ENCODE data around the gene C1QTNF6.

The C1QTNF6 gene

DNA sequence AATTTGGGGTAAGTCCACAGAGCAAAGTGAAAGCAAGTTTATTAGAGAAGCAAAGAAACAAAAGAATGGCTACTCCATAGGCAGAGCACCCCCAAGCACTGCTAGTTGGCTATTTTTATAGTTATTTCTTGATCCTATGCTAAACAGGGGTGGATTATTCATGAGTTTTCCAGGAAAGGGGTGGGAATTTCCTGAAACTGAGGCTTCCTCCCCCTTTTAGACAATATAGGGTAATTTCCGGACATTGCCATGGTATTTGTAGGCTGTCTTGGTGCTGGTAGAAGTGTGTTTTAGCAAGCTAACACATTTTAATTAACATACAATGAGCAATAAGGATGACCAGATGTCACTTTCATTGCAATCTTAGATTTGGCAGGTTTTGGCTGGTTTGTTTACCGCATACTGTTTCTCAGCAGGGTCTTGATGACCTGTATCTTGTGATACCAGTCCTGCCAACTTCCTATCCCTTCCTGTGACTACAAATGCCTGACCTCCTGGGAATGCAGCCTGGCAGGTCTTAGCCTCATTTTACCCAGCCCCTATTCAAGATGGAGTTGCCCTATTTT lies 937 bp upstream of the C1QTNF6 start:
- peaks cover 28% of the 10 kb centered on the region for H3K4me1 ChIP-seq (ENCODE audit: insufficient read depth, low read length, poor library complexity, severe bottlenecking)
- no peak for TF ChIP-seq EZH2phosphoT487 (IDR thresholded peaks at IDR 0.05; ENCODE audit: borderline replicate concordance)
- TF ChIP-seq, protein P1, sequence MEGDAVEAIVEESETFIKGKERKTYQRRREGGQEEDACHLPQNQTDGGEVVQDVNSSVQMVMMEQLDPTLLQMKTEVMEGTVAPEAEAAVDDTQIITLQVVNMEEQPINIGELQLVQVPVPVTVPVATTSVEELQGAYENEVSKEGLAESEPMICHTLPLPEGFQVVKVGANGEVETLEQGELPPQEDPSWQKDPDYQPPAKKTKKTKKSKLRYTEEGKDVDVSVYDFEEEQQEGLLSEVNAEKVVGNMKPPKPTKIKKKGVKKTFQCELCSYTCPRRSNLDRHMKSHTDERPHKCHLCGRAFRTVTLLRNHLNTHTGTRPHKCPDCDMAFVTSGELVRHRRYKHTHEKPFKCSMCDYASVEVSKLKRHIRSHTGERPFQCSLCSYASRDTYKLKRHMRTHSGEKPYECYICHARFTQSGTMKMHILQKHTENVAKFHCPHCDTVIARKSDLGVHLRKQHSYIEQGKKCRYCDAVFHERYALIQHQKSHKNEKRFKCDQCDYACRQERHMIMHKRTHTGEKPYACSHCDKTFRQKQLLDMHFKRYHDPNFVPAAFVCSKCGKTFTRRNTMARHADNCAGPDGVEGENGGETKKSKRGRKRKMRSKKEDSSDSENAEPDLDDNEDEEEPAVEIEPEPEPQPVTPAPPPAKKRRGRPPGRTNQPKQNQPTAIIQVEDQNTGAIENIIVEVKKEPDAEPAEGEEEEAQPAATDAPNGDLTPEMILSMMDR (conservative IDR thresholded peaks at IDR 0.05; ENCODE audit: low read length) = no peak
- H3K9me2 ChIP-seq (replicated peaks; ENCODE audit: low read depth, low read length) = no peaks in the 10 kb centered on the region
- peaks cover 3% of the 10 kb centered on the region; the same call in 1 of the 2 replicates for H3K9me3 ChIP-seq (ENCODE audit: insufficient read depth, low read depth, low read length)
- 0 out of 2 replicates have a peak, but pooled peaks cover 6% of the 10 kb centered on the region for H3F3A ChIP-seq (ENCODE audit: low read depth)
- H3K9ac ChIP-seq (ENCODE audit: low read depth, low read length, poor library complexity, severe bottlenecking) = peak overlapping the region; percentile 50
- H3K27me3 ChIP-seq (ENCODE audit: insufficient read depth, low read length, poor library complexity, severe bottlenecking) = no peaks in the 10 kb centered on the region
- peak overlapping the region; percentile 32; the same call in 1 of the 2 replicates for H2AFZ ChIP-seq (ENCODE audit: low read length)
- no peaks in the 10 kb centered on the region for H3K36me3 ChIP-seq (ENCODE audit: insufficient read depth, low read length)
- H3K4me3 ChIP-seq (ENCODE audit: low read length, poor library complexity, severe bottlenecking) = no peak overlapping the region
- peak overlapping the region; percentile 14 for H3K4me2 ChIP-seq (ENCODE audit: low read depth, low read length, poor library complexity, severe bottlenecking)
- no peaks in the 10 kb centered on the region for H4K20me1 ChIP-seq (ENCODE audit: insufficient read depth, low read length, poor library complexity, severe bottlenecking)
- H3K79me2 ChIP-seq (ENCODE audit: insufficient read depth, low read length) = no peaks in the 10 kb centered on the region

DNA sequence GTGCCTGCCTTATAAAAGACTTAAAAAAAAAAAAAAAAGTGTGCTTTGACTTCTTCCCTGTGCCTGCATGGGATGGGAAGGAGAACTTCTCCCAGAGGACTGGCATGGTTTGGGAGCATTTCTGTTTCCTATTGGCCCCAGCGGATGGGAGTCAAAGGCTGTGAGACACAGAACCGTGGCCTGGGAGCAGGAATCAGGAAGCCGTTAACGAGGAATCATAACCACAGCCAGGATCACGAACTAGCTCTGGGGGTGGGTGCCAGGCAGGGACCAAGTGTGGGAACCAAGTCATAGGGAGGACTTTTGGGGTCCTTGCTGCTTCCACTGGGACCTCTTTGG lies 526 bp downstream of the C1QTNF6 start:
- no peaks in the 10 kb centered on the region for H3K9me2 ChIP-seq (replicated peaks; ENCODE audit: low read depth, low read length)
- 0 out of 2 replicates have a peak, but pooled peaks cover 6% of the 10 kb centered on the region for H3F3A ChIP-seq (ENCODE audit: low read depth)
- H3K4me3 ChIP-seq (ENCODE audit: low read length, poor library complexity, severe bottlenecking) = no peak overlapping the region
- peaks cover 34% of the 10 kb centered on the region for H3K4me1 ChIP-seq (ENCODE audit: insufficient read depth, low read length, poor library complexity, severe bottlenecking)
- H3K9ac ChIP-seq (ENCODE audit: low read depth, low read length, poor library complexity, severe bottlenecking) = no peak overlapping the region
- peak overlapping the region; percentile 85 for H3K4me2 ChIP-seq (ENCODE audit: low read depth, low read length, poor library complexity, severe bottlenecking)
- H3K27me3 ChIP-seq (ENCODE audit: insufficient read depth, low read length, poor library complexity, severe bottlenecking) = no peaks in the 10 kb centered on the region
- H4K20me1 ChIP-seq (ENCODE audit: insufficient read depth, low read length, poor library complexity, severe bottlenecking) = no peaks in the 10 kb centered on the region
- no peaks in the 10 kb centered on the region for H3K79me2 ChIP-seq (ENCODE audit: insufficient read depth, low read length)
- no peaks in the 10 kb centered on the region for H3K36me3 ChIP-seq (ENCODE audit: insufficient read depth, low read length)
- H3K9me3 ChIP-seq (ENCODE audit: insufficient read depth, low read depth, low read length) = no peaks in the 10 kb centered on the region
- H2AFZ ChIP-seq (ENCODE audit: low read length) = no peak overlapping the region
- TF ChIP-seq EZH2phosphoT487 (IDR thresholded peaks at IDR 0.05; ENCODE audit: borderline replicate concordance) = no peak
- TF ChIP-seq, protein P1 (conservative IDR thresholded peaks at IDR 0.05; ENCODE audit: low read length) = no peak

DNA sequence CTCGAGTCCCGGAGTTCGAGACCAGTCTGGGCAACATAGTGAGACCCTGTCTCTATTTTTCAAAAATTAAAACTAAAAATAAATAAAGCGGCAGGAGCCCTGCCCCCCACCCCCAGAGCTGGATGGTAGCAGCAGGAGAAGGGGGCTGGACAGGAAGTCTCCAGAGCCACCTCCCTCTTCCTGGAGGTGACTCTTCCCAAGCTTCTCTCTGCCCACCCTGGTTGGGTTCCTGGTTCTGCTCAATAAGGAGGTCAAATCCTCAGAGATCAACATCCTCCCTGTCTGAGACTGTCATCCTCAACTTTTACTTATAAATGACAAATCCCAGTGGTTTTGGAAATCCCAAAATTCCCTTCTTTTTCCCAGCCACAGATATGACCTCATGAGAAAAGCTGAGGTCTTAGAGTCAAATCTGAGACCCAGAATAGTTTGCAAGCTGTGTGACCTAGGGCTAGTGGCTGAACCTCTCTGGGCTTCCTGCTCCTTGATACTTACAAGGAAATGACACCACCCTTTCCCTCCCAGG lies 987 bp downstream of the C1QTNF6 start:
- Histone ChIP-seq H3K4me2 (ENCODE audit: low read depth, low read length, poor library complexity, severe bottlenecking) (peak overlapping the region; percentile 85), H3K79me2 (ENCODE audit: insufficient read depth, low read length) (no peaks in the 10 kb centered on the region), H3K4me3 (ENCODE audit: low read length, poor library complexity, severe bottlenecking) (peak overlapping the region; percentile 69), H3K9ac (ENCODE audit: low read depth, low read length, poor library complexity, severe bottlenecking) (peak overlapping the region; percentile 67), H3K27me3 (ENCODE audit: insufficient read depth, low read length, poor library complexity, severe bottlenecking) (no peaks in the 10 kb centered on the region), H4K20me1 (ENCODE audit: insufficient read depth, low read length, poor library complexity, severe bottlenecking) (no peaks in the 10 kb centered on the region), H2AFZ (ENCODE audit: low read length) (peak overlapping the region; percentile 75; the same call in 1 of the 2 replicates), H3K36me3 (ENCODE audit: insufficient read depth, low read length) (no peaks in the 10 kb centered on the region), H3K4me1 (ENCODE audit: insufficient read depth, low read length, poor library complexity, severe bottlenecking) (peaks cover 34% of the 10 kb centered on the region), H3F3A (ENCODE audit: low read depth) (0 out of 2 replicates have a peak, but pooled peaks cover 6% of the 10 kb centered on the region), H3K9me3 (ENCODE audit: insufficient read depth, low read depth, low read length) (no peaks in the 10 kb centered on the region), H3K9me2 (replicated peaks; ENCODE audit: low read depth, low read length) (no peaks in the 10 kb centered on the region)
- TF ChIP-seq EZH2phosphoT487 (IDR thresholded peaks at IDR 0.05; ENCODE audit: borderline replicate concordance) = no peak
- TF ChIP-seq, protein P1 (conservative IDR thresholded peaks at IDR 0.05; ENCODE audit: low read length) = no peak

Data from Loucy (cell line).